Calu3 (cell line): Measurements from ENCODE around the gene MARK3. TPM values are rescaled to one million over a fixed set of nuclear protein-coding genes. Genes with fewer than 3 reads are reported as not detected.

Experiments used
- BruUV-seq: library from RNA; stranded (reverse); fragments of 400-500 nt; replicated peaks from 2 replicates; lab custom pipeline; 2021; lab: Mats Ljungman, UMichigan
- CTCF ChIA-PET: fragments of 300-600 bp; sonication (Branson Sonifier 250); formaldehyde crosslinking; loops from one replicate; lab custom pipeline; 2022; ENCODE audit warnings: antibody characterized with exemption; lab: Charles Lee
- DNase-seq: peaks from one replicate; pipeline ENCODE4 v3.0.0; 2022
- H3K27ac Mint-ChIP-seq: one replicate; pipeline ENCODE4 v1.8.0; 2022; ENCODE audit warnings: mixed read lengths; ENCODE audit not compliant: unreplicated experiment
- H3K27me3 Mint-ChIP-seq: one replicate; pipeline ENCODE4 v1.8.0; 2022; ENCODE audit warnings: mixed read lengths; ENCODE audit not compliant: unreplicated experiment
- H3K36me3 Mint-ChIP-seq: one replicate; pipeline ENCODE4 v1.8.0; 2022; ENCODE audit warnings: mild to moderate bottlenecking, moderate library complexity, mixed read lengths; ENCODE audit not compliant: insufficient read depth, unreplicated experiment
- H3K4me1 Mint-ChIP-seq: one replicate; pipeline ENCODE4 v1.8.0; 2022; ENCODE audit warnings: mild to moderate bottlenecking, low read depth, mixed read lengths; ENCODE audit not compliant: unreplicated experiment
- H3K4me3 Mint-ChIP-seq: one replicate; pipeline ENCODE4 v1.8.0; 2022; ENCODE audit warnings: mild to moderate bottlenecking, low read depth, moderate library complexity, mixed read lengths; ENCODE audit not compliant: unreplicated experiment
- H3K9me3 Mint-ChIP-seq: one replicate; pipeline ENCODE4 v1.8.0; 2022; ENCODE audit warnings: low read depth, mixed read lengths; ENCODE audit not compliant: unreplicated experiment
- intact Hi-C: fragments of 100-400 bp; cut with micrococcal nuclease; formaldehyde crosslinking; loops from one replicate; pipeline ENCODE4 v1.10.0; 2022; ENCODE audit not compliant: unreplicated experiment
- total RNA-seq: library from RNA; stranded (reverse); gene quantifications from 2 replicates; pipeline ENCODE4 v1.2.3, GENCODE V29; 2022
- TF ChIP-seq, protein P1 (sequence below): fragments of 200-600 bp; IDR thresholded peaks from one replicate; pipeline ENCODE4 v1.8.0; 2022; ENCODE audit warnings: antibody characterized with exemption; ENCODE audit not compliant: unreplicated experiment

Gene MARK3
- total RNA-seq, 1 experiment from 2014 or later = 76.0 TPM

DNA sequence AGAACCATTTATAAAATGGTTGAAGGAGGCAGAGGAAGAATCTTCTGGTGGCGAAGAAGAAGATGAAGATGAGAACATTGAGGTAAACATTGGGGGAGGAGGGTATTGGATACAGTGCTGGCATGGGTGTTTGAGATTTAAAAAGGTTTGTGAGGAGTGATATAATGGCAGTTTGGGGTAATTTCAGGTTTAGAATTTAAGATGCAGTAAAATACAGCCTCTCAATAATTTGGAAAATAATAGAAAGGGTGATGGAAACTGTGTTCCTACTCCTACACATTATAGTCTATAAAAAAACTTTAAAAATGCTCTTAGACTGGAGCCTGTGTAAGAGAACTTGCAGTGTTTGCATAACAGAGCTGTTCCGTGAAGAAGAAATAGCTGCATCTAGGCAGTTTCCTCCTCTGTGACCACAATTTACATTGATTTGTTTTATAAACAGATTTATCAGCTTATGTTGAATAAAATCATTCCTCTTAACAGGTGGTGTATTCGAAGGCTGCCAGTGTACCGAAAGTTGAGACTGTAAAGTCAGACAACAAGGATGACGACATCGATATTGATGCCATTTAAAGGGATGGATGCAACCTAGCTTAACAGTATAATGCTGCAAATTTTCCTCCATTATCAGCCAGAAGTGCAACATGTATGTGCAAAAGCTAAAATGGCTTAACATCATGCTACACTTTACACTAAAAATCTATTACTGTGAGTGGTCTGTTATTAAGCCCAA, 44.6 kb upstream of the MARK3 start:
- Mint-ChIP-seq H3K4me1 (peaks cover 17% of the 10 kb centered on the region), H3K9me3 (no peaks in the 10 kb centered on the region), H3K36me3 (peaks cover 90% of the 10 kb centered on the region), H3K4me3 (no peak overlapping the region), H3K27ac (no peak overlapping the region), H3K27me3 (no peaks in the 10 kb centered on the region)
- intact Hi-C loops = no loop called here
- TF ChIP-seq, protein P1, sequence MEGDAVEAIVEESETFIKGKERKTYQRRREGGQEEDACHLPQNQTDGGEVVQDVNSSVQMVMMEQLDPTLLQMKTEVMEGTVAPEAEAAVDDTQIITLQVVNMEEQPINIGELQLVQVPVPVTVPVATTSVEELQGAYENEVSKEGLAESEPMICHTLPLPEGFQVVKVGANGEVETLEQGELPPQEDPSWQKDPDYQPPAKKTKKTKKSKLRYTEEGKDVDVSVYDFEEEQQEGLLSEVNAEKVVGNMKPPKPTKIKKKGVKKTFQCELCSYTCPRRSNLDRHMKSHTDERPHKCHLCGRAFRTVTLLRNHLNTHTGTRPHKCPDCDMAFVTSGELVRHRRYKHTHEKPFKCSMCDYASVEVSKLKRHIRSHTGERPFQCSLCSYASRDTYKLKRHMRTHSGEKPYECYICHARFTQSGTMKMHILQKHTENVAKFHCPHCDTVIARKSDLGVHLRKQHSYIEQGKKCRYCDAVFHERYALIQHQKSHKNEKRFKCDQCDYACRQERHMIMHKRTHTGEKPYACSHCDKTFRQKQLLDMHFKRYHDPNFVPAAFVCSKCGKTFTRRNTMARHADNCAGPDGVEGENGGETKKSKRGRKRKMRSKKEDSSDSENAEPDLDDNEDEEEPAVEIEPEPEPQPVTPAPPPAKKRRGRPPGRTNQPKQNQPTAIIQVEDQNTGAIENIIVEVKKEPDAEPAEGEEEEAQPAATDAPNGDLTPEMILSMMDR = no peak
- no TSS peak for BruUV-seq
- no peak for DNase-seq
- CTCF ChIA-PET = no interaction called here

DNA sequence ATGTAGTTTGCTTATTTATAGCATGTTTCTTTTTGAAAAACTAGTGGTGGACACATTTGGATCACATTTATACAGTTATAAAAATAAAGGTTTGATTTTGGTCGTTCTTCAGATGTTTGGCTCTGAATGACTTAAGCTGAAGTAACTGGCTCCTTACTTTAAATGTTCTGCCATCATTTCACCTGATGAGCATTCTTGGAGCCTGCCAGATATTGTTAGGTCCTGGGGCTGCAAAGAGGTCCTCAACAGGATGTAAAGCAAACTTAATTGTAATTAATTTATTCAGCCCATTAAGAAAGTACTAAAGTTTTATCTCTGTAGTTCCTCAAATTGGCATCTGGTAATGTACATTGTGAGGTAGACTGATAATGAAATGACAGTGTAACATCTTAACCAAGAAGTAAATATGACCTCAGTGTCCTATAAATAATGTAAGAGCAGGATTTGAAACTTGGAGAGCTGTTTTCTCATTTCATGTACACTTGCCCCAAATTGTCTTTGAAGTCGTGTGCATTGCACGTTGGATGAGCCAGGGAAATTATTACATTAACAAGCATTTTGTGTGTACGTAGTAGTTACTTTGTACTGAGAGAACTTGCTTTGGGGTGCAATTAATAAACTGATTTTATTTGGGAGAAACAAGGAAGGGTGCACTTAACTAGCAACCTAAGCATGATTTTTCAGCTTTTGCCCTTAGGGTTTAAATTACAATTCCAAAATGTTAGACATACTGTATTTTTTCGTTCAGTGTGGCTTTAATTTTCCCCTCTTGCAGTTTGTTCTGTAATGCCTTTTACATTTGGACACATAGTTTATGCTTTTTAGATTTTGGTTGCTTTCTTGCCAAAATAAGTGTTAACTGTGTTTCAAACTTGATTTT, 43.7 kb upstream of the MARK3 start:
- CTCF ChIA-PET = interaction anchor here (0.9 kb wide), 1 partner anchor 49 kb away, joined by 3 read pairs; no protein-coding TSS in a partner anchor
- Mint-ChIP-seq H3K27me3 (no peaks in the 10 kb centered on the region), H3K4me1 (peaks cover 9% of the 10 kb centered on the region), H3K36me3 (peaks cover 88% of the 10 kb centered on the region), H3K4me3 (no peak overlapping the region), H3K9me3 (no peaks in the 10 kb centered on the region), H3K27ac (no peak overlapping the region)
- no TSS peak for BruUV-seq
- DNase-seq = no peak
- intact Hi-C loops = no loop called here
- TF ChIP-seq, protein P1 = no peak

DNA sequence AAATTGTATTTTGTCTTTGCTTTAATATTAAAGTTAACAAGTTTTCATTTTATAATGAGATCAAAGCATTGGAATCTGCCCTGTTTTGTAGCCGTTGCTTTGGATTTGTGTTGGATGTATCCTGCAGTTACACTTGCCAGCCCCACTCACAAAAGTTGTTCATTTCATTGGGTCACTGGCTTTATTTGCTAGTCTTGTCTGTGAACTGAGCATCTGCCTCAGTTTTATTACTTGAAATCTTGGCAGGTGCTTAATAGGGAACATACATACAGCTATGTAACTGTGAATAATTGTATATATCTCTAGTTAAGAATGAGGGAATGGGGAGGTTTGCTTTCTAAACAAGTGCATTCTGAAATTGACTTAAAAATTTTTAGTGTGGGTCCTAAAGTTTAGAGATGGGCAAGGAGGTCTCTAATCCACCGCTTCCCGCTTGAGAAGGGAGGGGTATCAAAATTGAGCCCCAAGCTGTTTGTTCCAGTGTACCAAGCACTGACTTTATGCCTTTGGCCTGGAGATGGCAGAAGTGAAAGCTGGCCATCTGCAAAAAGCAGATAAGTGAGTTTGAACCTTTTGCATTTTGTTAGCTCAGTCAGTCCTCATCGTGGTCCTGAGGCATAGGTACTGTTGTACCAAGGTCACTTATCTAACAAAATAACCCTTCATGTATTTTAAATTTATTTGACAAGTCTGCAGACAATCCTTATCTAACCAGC, 41.9 kb upstream of the MARK3 start:
- Mint-ChIP-seq H3K27ac (no peak overlapping the region), H3K9me3 (no peaks in the 10 kb centered on the region), H3K4me1 (peaks cover 6% of the 10 kb centered on the region), H3K27me3 (no peaks in the 10 kb centered on the region), H3K36me3 (peaks cover 74% of the 10 kb centered on the region), H3K4me3 (no peak overlapping the region)
- TF ChIP-seq, protein P1 = no peak
- intact Hi-C loops = no loop called here
- BruUV-seq = no TSS peak
- CTCF ChIA-PET = no interaction called here
- no peak for DNase-seq
